NCI-H187 treated with DMSO at 0.1 percent for 48 hours (cell line): ENCODE results near the gene PRDM16.

Experiments
- DNase-seq: peaks from one replicate; lab custom pipeline; 2025; lab: John Stamatoyannopoulos, UW

PRDM16 gene

DNA sequence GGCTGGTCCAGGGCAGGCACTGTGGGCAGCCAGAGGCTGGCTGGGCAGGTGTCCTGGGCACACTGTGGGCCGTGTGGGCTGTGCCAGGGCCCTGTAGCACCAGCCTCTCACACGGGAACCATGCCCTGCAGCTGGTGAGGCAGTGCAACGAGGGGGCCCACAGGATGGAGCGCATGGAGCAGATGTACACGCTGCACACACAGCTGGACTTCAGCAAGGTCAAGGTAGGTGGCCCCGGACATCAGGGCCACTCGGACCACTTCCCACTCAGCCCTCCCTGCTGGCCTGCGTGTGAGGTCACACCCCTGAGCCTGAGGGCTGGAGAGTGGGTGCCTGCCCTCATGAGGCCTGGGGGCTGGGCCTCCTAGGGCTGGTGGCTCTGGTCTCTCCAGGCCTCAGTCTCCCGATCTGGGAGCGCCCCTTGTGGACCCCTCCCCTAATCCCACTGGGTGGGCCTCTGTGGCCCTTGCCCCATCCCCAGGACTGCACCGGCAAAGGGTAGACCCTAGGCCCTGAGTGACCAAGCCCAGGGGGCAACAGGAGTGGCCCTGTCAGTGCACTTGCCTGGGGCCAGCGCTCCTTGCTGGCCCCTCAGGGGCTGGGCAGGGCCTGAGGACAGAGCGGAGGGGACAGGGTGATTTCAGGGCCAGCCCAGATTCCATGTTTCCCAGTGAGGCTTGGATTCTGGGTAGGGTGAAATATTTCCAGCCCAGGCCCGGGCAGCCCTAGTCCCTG is 407.0 kb downstream of the PRDM16 start:
- DNase-seq: no peak

DNA sequence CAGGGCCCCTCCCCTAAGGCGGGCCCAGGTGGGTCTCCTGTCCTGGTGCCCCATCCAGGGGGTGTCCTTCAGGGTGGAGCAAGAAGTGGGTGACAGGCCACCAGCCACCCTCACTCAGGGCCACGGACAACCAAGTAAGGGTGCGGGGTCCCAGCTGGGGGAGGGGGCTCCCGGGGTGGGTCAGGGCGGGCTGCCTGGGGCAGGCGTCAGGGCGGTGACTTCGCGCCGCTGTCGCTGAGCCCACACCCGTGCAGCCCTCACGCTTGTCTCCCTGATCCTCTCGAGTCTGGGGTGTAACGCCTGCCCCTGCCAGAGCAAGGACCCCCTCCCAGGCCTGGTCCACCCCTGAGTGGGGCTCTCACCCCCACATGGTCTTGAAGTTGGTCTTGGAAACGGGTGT is 407.7 kb downstream of the PRDM16 start:
- no peak for DNase-seq

DNA sequence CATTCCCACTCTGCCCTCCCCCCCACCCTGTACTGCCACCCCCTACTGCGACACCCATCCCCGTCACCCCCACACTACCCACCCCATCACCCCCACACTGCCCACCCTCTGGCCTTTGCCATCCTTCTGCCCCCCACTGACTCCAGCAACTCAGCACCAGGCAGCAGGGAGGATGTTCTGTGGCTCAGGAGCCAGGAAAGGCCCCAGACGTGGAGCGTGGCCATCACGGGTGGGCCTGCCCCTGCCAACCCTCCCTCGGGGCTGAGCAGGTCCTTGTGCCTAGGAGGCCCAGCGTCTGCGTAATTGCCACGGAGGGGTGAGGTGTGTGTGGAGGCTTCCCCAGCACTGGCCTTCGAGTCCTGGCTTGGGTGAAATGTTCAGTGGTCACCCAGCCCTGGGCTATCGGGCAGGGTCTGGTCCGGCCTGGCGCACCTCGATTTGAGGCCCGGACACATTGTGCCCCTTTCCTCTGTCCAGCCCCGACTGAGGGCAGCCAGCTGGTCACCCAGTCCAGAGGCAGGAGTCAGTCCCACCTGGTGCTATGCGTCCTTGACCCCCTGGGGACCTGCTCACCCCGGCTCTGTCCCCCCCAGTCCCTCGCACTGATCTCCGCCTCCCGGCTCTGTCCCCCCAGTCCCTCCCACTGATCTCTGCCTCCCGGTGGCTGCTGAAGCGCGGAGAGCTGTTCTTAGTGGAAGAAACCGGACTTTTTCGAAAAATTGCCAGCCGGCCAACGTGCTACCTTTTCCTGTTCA is 408.4 kb downstream of the PRDM16 start:
- DNase-seq: no peak

DNA sequence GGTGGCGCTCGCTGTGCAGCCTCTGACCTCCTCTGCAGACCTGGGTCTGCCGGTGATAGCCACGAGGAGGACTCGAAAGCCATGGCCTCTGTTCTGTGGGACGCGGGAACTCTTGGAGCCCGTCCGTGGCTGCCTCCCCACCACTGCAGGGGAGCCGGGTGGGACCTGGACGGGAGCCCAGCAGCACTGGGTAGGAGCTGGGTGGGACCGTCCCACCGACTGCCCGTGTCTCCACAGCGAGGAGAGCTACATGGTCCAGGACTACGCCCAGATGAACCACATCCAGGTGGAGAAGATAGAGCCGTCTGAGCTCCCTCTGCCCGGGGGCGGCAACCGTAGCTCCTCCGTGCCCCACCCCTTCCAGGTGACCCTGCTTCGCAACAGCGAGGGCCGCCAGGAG is 409.2 kb downstream of the PRDM16 start:
- no peak for DNase-seq

DNA sequence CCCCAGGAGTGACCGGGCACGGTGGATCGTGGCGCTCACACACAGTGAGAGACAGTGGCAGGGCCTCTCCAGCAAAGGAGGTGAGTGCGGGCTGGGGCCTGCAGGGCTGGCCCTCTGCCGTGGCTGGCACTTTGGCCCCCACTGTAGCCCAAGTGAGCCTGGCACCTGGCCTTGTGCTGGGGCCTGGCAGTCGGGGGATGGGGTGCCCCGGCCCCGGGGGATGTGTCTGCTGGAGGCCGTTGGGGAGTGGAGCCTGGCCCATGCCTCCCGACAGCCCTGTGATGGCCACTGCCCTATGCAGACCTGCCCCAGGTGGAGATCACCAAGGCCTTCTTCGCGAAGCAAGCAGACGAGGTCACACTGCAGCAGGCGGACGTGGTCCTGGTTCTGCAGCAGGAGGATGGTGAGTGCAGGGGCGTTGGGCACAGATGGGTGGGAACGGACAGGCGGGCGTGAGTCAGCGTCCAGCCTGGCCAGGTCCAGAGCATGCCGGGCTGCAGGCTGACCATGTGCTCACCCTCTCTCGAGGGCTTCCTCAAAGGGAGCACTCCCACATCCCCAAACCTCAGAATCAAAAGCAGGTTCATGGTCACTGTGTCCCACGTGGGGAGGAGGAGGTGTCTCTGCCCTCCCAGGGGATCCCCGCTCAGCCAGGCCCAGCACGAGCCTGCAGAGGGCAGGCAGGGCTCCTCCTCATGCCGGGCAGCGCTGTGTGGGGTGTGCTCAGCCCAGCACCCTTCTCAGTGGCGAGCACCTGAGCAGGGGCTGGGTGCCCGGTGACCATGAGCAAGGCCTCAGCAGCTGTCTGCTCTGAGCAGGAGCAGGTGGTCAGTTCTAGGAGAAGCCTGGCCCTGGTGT is 410.7 kb downstream of the PRDM16 start:
- DNase-seq: no peak

DNA sequence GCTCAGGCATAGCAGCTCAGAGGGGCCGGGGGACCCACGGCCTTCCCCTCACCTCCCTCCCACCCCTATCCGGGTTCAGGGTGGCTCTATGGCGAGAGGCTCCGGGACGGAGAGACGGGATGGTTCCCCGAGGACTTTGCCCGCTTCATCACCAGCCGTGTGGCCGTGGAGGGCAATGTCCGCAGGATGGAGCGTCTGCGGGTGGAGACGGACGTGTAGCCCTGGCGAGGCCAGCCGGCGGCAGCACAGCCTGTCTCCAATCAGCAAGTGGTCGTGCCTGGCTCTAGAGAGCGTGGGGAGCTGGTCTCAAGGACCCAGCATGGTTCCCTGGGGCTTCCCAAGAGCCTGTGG is 411.3 kb downstream of the PRDM16 start:
- DNase-seq: no peak

DNA sequence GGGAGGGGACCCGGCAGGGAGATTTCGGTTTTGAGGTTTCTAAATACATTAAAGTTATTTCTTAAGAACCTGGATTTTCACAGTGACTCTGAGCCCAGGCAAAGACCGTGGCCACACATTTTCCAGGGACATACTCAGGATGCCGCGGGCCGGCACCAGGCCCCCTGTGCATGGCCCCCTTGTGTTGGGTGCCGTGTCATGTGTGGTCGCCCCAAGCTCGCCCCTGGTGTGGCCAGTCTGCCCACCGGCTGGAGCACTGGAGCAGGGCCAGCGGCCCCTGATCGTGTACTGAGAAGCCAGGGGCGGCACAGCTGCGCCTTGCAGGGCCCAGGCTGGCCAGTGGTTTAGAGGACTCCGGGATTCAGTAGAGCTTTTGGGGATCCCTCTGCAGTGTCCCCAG is 412.0 kb downstream of the PRDM16 start:
- no peak for DNase-seq

DNA sequence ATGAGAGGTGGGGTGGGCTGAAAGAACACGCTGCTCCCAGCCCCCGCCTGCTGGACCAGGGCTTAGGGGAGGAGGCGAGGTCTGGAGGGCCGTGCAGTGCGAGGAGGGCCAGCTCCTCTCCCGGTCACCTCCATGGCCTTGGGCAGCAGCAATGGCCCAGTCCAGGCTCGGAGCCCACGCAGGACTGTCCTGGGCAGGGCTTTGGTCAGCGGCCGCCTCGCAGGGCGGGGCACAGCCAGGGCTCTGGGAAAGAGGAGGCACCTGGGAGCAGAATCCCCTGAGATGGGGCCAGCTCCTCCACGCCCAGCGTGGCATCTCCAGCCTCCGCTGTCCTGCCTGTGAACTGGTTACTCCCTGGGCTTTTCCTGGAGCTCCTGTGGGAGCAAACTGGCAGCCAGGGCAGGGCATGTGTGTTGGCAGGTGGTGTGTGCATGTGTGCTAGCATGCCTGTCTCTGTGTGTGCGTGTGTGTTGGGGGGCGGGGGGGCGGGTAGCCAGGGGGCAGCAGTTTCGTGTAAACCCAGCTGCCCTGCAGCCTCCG is 412.9 kb downstream of the PRDM16 start:
- no peak for DNase-seq

DNA sequence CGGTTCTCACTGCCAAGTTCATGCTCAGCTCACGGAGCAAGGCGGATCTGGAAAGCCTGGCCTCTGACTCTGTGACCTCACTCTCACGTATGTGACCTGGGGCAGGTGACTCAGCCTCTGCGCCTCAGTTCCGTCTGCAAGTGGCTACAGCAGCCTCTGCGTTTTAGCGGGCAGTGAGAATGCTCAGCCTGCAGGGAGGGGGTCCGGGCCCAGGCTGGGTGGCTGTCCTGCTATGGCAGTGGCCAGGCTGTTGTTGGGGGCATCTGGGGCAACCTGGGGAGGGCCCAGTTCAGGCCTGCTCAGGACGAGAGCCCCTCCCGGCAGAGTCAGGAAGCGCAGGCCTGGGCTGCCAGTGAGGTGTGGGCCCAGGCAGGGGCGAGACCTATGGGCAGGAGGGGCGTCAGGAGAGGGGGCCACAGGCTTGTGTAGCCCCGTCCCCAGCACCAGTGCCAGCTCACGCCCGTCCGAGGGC is 413.4 kb downstream of the PRDM16 start:
- DNase-seq: no peak

DNA sequence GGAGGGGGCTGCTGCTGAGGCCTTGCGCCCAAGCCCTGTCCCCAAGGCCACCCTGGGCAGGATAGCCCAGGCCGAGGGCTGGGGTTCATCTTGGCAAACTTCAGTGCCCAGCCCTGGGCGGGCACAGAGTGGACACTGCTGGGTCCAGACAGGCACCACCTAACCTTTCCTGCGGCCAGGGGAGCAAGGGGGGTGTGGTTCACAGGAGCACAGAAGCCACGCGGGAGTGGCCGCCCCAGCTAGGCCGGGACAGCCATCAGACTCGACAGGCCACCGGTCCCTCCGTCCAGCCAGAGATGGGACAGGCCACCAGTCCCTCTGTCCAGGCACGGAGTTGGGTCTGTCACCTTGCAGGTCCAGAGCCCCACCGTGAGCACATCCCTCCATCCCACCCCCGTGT is 414.4 kb downstream of the PRDM16 start:
- DNase-seq: no peak

DNA sequence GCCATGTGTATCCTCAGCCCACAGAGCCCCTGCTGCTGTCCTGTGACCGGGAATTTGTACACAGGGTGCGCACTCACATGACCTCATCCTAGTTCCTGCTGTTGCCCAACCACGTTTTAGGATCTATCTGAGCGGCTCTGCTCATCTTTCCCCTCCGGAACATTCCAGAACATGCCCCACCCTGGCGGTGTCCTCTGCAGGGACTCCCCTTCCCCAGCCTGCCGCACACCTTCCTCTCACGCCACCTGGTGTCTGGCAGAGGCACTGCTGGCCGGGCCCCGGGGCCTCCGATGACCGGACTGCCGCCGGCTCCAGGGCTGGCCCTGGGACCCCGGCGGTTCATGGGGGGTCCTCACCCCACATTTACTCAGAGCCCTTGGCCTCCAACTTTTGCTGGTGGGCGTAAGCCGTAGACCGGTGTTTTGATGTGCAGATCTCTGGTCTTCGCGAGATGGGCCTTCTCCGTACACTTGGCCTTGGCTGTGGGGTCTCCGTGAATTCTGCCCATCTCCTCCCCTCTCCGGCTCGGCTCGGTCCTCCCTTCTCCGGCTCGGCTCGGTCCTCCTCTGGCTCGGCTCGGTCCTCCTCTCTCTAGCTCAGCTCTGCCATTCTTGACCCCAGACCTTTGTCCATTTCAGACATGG is 414.9 kb downstream of the PRDM16 start:
- DNase-seq: no peak

DNA sequence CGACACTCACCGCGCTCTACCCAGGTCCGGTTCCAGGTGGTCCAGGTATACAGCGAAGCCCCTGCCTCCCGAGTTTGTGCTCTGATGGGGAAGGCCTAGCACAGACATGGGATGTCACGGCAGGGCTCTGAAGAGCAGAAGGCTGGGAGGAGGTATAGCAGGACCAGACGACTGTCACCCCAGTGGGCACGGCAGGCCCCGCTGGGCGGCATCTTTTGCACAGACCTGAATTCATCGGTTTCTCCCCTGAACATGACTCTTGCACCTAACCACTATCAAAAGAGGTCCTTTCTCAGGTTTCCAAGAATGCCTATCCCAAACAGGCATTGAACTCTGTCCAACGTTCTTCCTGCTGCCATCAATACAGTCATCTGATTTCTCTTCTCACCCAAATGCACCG is 416.0 kb downstream of the PRDM16 start:
- no peak for DNase-seq
